ENCODE results near the gene OLFM2.
"Not testable (repeated sequence)": the region's sequence is repeated elsewhere in the genome, so short reads cannot be mapped to it uniquely, and the experiment has no call there.

Gene OLFM2

DNA sequence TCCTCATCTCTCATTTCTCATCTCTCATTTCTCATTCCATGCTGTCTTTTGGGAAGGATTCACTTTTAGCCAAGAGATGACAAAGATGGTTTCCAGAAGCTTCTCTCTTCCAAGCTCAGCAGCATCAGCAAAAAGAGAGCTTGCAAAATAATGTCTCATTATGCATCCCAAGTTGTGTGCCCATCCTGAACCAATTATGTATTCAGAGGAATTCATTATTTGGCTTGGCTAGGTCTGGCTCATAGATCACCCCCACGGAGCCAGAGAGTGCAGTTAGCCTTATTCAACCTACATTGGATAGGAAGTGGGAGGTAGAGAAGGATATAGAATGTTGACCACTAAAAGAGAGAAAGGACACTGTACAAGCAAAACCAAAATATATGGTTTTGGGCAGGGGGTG lies 5.4 kb upstream of the OLFM2 start:
- DNase-seq = no peak

GRCh38 chr19:9941231-9941630 lies 4.9 kb upstream of the OLFM2 start:
- no peak for DNase-seq

- DNase-seq = no peak
These were observed 4.5 kb upstream of the OLFM2 start for GRCh38 chr19:9940778-9941177.

- DNase-seq = no peak
These were observed 3.1 kb upstream of the OLFM2 start for GRCh38 chr19:9939301-9939913.

DNA sequence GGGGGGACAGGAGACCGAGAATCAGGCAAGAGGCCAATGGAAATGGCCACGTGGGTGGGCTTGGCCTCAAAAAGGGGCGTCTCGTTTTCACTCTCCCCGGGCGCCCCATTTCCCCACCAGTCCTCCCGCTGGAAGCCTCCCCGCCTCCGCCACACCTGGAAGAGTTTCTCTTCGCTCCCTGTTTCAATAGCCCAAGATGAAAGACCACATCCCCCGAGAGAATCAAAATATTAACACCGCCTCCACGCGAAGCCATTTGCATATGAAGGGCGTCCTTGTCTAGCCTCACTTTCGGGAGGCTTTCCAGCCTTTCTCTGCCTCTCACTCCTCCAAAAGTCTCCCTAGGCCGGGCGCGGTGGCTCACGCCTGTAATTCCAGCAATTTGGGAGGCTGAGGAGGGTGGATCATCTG lies 691 bp upstream of the OLFM2 start:
- no peak for DNase-seq

- no peak for DNase-seq
These were observed 599 bp downstream of the OLFM2 start for GRCh38 chr19:9935506-9936325.

GRCh38 chr19:9934132-9934950 lies 2.0 kb downstream of the OLFM2 start:
- peak; percentile 62 to 78 (median 73) for DNase-seq

DNA sequence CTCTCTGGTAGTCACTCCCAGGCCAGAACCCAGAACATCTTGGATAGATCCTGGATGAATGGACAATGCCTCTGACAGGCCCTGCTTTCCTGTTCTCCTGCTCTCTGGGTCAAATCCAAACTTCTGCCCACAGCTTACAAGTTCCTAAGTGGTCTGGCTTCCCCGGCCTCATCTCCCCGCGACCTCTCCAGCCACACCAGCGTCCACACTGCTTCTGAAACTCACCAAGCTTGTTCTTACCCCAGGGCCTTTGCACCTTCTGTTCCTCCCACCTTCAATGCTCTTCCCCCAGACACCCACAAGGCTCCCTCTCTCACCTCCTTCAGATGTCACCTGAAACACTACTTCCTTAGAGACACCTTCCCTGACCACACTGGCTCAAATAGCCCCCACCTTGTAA lies 3.5 kb downstream of the OLFM2 start:
- DNase-seq = no peak

- no peak for DNase-seq
These were observed 4.7 kb downstream of the OLFM2 start for GRCh38 chr19:9931629-9932028.

DNA sequence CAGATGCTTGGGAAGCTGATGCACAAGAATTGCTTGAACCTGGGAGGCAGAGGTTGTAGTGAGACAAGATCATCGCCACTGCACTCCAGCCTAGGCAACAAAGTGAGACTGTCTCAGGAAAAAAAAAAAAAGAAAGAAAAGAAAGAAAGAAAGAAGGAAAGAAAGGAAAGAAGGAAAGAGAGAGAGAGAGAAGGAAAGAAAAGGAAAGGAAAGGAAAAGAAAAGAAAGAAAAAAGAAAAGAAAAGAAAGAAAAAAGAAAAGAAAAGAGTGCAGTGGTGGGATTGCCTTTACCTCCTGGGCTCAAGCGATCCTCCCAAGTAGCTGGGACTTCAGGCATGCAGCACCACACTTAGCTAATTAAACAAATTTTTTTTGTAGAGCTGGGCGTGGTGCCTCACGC lies 12.9 kb downstream of the OLFM2 start:
- no peak for DNase-seq

GRCh38 chr19:9922782-9923379 lies 13.4 kb downstream of the OLFM2 start:
- not testable (repeated sequence) for DNase-seq

GRCh38 chr19:9917321-9917720 lies 19.0 kb downstream of the OLFM2 start:
- DNase-seq = peak in 1 of 5 experiments; percentile 32

GRCh38 chr19:9916719-9917118 lies 19.6 kb downstream of the OLFM2 start:
- no peak for DNase-seq

- DNase-seq = peak; percentile 48 to 83 (median 68)
These were observed 21.8 kb downstream of the OLFM2 start for GRCh38 chr19:9914315-9915207.

- no peak for DNase-seq
These were observed 22.4 kb downstream of the OLFM2 start for GRCh38 chr19:9914001-9914314.

- no peak for DNase-seq
These were observed 22.9 kb downstream of the OLFM2 start for GRCh38 chr19:9913237-9914000.

GRCh38 chr19:9912551-9913236 lies 23.6 kb downstream of the OLFM2 start:
- no peak for DNase-seq

- DNase-seq = no peak
These were observed 24.7 kb downstream of the OLFM2 start for GRCh38 chr19:9911524-9912185.

DNA sequence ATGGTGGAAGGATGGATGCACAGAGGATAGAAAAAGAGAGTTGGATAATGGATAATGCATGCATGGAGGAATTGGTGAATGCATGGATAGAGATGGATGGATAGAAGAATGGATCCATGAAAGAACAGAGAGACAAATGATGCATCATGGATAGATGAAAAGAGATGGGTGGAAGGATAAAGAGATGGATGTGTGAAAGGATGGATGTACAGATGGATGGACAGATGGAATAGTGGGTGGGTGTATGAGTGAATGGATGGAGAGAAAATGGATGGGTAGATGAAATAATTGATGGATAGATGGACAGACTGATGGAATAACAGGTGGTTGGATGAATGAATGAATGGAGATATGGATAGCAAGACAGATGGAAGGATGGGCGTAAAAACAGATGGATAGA lies 25.7 kb downstream of the OLFM2 start:
- DNase-seq = no peak

- no peak for DNase-seq
These were observed 27.1 kb downstream of the OLFM2 start for GRCh38 chr19:9909251-9909650.
